GM12874 (cell line): ENCODE data around the gene ASIC1.

Source experiments
- TF ChIP-seq, protein P1 (sequence below): IDR thresholded peaks from 2 replicates; pipeline ENCODE4 v1.5.1; 2011; ENCODE audit warnings: low read depth, mild to moderate bottlenecking, control low read depth, low read length, moderate library complexity; ENCODE audit not compliant: insufficient read depth

ASIC1 gene

GRCh38 chr12:50087995-50088394 lies 30.6 kb downstream of the ASIC1 start:
- TF ChIP-seq, protein P1, sequence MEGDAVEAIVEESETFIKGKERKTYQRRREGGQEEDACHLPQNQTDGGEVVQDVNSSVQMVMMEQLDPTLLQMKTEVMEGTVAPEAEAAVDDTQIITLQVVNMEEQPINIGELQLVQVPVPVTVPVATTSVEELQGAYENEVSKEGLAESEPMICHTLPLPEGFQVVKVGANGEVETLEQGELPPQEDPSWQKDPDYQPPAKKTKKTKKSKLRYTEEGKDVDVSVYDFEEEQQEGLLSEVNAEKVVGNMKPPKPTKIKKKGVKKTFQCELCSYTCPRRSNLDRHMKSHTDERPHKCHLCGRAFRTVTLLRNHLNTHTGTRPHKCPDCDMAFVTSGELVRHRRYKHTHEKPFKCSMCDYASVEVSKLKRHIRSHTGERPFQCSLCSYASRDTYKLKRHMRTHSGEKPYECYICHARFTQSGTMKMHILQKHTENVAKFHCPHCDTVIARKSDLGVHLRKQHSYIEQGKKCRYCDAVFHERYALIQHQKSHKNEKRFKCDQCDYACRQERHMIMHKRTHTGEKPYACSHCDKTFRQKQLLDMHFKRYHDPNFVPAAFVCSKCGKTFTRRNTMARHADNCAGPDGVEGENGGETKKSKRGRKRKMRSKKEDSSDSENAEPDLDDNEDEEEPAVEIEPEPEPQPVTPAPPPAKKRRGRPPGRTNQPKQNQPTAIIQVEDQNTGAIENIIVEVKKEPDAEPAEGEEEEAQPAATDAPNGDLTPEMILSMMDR: no peak

DNA sequence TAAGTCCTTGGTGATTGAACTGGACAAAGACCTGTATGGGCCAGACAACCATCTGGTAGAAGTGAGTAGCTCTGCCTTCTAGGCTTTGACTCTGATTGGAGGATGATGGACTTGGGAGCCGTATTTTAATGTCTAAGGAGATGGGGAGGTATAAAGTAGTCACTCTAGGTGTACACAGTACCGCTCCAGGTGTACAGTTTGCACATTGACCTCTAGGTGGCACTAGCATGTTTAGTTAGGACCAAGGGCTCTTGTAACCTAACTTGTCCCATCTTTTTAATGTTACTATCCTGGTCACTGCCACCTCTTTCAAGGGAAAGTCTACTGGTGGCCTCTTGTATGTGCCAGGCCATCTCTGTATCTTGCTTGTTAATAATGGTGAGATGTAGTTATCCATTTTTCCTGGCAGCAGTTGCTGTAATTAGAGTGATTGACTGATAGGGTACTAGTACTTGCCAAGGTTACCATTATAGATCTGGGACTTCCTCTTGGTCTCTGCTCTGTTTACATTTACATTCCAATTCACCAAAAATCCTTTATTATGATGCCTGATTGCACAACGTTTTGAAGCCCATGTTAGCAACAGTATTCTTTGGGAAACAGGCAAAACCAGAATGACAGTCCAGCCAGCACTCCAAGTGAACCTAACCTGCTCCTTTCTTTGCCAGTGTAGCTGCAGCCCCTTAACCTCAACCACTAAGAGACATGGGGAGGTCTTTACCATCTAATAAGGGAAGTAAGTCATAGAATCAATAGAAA lies 31.4 kb downstream of the ASIC1 start:
- TF ChIP-seq, protein P1: peak; percentile 81

DNA sequence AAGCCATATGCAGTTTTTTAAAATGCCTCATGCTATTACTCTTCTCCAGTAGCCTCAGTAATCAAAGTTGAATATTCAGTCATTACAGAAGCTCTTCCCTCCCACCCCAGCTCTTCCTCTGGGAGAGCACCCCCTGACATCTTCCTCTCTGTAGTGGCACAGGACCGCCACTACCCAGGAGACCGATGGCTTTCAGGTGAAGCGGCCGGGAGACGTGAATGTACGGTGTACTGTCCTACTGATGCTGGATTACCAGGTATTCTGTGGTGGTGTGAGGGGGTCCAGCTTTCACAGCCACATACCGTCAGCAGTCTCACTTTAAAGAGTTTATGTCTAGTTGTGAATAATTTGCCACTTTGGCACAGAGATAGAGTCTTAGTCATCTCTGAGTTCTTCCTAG lies 32.3 kb downstream of the ASIC1 start:
- TF ChIP-seq, protein P1: no peak

GRCh38 chr12:50090391-50090790 lies 33.0 kb downstream of the ASIC1 start:
- TF ChIP-seq, protein P1: no peak

GRCh38 chr12:50097952-50098351 lies 40.6 kb downstream of the ASIC1 start:
- TF ChIP-seq, protein P1: no peak

DNA sequence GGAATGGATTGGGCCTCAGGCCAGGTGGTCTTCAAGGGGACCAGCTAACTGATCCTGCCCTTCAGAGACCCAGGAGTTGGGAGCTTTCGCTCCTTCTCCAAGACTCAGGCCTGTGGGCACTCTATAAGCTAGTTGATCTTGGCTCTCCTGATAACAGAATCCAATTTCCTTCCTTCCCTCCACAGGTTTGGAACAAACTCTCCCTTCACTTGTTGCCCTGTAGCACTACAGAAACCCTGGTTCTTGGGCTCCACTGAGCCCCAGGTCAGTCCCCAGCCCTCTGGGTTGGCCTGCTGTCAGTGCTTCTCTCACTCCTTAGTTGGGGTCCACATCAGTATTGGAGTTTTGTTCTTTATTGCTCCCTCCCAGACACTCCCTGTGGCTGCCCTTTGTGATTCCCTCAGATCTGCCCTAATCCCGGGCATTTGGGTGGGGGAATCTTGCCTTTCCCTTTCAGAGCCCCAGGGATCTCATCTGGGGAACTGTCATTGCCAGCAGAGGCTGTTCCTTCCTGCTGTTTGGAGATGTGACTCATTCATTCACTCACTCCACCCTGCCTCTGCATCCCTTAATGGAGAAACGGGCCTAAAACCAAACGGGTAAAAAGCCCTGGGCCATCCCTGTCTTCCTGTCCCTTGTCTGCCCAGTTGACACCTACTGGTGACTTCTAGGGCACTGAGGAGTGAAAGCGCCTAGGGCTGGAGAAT lies 42.1 kb downstream of the ASIC1 start:
- TF ChIP-seq, protein P1: no peak

- TF ChIP-seq, protein P1: no peak
Observed at GRCh38 chr12:50100561-50100960, 43.2 kb downstream of the ASIC1 start.
